NCI-H1048 (cell line): ENCODE results near the gene APLNR.
"Not testable (repeated sequence)": the region's sequence is repeated elsewhere in the genome, so short reads cannot be mapped to it uniquely, and the experiment has no call there.

ENCODE experiments used
- DNase-seq: peaks from one replicate; lab custom pipeline; 2025; lab: John Stamatoyannopoulos, UW

APLNR gene

DNA sequence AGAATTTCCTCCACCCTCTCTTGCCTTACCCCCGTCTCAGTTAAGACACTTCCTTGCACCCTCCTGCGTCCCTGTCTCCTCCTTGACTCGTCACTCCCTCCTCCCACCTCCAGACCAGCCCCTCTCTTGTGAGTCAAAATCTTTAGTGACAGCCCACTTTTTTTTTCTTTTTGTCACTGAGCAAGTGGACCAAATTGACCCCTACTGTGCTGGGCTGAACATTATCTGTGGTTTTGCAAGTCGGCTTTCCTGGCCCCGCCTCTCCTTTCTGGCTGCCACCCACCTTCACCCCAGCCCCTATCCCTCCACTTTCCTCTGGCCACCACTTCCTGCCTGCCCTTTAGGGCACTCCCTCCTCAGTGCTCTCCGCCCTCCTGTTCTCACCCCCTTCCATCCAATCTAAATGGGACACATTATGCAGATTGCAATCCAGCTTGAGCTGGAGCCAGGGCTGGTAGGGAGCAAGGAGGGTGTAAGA, at the start of gene APLNR:
TSS of gene APLNR (minus strand) at position 47 of the 478 bp plus-strand sequence. CDS start 246 bp downstream, outside the sequence.
- no peak for DNase-seq

DNA sequence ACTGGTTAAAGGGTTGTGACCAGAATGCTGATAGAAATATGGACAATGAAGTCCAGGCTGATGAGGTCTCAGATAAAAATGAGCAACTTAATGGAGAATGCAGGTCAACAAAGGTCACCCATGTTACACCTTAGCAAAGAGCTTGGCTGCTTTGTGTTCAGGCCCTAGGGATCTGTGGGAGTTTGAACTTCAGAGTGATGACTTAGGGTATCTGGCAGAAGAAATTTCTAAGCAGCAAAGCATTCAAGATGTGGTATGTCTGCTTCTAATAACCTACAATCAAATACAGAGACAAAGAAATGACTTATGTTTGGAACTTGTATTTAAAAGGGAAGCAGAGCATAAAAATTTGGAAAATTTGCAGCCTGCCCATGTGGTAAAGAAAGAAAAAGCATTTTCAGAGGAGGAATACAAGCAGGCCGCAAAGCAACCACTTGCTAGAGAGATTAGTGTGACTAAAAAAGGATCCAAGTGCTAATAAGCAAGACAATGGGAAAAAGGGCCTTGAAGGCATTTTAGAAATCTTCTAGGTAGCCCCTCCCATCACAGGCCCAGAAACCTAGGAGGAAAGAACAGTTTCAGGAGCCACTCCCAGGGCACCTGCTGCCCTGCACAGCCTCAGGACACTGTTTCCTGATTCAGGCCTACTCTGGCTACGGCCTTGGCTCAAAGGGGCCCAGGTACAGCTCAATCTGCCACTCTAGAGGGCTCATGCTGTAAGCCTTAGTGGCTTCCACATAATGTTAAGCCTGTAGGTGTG, 46.4 kb upstream of the APLNR start:
- DNase-seq, result no peak

- not testable (repeated sequence) for DNase-seq
These were observed 44.5 kb upstream of the APLNR start for GRCh38 chr11:57281546-57281945.

- DNase-seq, result no peak
These were observed 42.1 kb upstream of the APLNR start for GRCh38 chr11:57279116-57279515.

- no peak for DNase-seq
These were observed 41.7 kb upstream of the APLNR start for GRCh38 chr11:57278721-57279095.

GRCh38 chr11:57277845-57278720, 41.0 kb upstream of the APLNR start:
- peak; percentile 82 for DNase-seq

DNA sequence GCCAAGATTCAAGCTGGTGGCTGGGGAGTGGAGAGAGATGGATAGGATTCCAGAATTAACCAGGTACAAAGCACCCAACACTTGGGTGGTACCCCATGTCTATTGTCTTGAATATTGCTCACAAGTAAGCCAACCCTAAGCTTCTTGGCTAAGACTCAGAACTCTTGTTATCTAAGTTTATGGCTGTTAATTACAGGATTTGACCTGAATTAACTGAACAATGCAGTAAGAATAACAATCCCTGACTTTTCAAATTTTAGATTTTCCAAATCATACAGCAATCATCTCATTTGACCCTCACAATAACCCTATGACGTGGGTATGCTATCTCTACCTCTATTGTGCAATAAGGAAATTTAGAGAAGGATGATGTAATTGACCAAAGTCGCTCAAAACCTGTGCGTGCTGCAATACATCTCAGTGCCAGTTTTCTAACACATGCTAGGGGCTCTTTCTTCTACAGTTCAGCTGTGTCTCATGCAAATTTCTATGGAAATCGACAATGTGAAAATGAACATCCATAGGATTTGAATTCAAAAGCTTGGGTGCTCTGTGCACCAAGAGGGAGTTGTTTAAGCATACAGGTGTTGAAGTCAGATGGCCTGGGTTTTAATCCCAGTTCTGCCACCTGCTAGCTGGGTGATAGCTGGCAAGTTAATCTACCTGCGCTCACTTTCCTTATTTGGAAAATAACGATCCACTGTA, 40.1 kb upstream of the APLNR start:
- peak; percentile 17 for DNase-seq

DNA sequence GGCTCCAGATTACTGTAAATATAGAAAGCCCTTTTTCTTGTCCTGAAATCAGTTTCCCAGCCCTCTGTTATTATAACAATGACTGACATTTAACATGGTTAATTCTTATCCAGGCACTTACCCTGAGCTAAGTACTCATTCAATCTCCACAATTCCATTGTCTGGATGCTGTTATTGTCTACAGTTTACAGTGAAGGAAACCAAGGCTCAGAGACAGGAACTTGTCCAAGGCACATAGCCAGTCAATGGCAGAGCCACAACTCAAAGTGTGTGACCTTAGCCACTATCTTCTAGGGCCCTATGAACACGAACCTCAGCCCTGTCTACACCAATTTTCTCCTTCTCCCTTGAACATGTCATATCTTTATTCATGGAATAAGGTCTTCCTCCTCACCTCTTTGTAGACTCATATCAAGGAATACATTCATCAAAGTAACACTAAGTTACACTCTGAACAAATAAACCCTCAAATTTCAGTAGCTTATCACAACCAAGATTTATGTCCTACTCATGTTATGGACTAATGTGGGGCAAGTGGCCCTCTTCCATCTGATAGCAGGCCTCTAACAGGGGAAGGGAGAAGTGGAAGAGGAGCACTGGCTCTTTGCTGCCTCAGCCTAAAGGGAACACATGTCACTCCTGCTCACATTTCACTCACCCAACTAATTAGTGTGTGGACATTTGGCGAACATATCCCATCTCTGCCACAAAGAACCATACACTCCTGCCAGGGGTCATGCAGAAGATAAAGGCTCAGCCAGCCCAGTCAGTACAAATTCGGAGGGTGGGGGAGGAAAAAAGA, 39.3 kb upstream of the APLNR start:
- DNase-seq, result no peak

DNA sequence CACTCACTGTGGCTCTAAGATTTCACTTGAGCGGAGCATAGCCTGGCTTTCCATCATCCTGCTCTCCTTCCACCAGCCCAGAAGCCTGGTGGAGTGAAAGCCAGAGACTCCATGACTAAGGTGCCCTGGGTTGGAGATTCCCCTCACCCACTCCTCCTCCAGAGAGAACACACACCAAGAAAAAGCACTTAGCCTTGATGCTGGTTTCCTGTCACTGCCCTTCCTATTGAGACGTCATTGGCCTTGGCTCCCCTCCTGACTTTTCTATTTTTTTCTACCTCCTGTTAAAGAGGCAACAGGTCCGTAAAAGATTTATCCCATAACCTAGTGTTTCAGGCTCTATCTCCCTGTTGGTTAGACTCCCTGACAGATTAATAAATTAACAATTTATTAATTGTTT, 38.5 kb upstream of the APLNR start:
- DNase-seq, result no peak

- no peak for DNase-seq
These were observed 38.0 kb upstream of the APLNR start for GRCh38 chr11:57274904-57275498.

DNA sequence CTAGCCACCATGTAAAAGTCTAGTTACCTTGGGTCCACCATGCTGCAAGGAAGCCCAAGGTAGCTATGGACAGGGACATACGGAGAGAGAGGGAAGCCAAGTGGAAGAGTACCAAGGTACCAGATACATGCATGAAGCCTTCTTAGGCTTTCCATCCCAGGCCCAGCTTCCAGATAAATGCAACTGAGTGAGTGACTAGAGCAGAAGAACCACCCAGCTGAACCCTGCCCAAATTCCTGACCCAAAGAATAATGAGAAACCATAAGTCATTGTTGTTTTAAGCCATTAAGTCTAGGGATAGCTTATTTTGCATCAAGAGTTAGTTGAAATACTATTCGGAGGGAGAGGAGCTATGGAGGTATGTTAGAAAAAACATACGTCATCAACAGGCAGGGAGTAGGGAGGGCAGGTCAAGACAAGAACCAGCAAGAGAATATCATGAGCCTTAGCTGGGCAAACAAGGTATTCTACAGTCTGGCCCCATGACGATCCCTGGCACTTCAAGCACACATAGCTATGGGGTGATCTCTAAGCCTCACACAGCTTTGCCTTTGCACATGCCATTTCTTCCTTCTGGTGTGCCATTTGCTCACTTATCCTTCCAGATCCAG, 36.5 kb upstream of the APLNR start:
- DNase-seq, result no peak

DNA sequence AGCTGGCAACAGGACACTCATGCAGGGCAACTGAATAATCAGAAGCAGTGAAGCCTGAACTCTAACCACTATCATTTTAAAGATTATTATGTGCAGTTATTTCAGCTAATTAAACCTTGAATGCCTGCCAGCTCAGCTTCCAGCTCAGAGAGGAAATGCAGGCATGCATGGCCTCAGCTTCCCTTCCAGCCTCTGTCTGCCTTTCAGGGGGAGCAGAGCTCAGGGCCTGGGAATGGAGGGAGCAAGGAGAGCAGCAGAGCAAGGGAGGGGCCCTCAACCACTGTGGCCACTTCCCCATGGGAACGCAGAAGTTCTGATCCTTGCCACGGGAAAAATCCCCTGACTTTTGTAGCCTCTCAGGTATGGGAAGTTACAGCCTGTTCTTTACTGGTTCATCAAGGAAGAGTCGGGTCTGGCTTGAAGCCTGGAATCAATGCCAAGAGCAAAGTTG, 32.5 kb upstream of the APLNR start:
- no peak for DNase-seq

GRCh38 chr11:57266157-57266556, 29.1 kb upstream of the APLNR start:
- no peak for DNase-seq

- no peak for DNase-seq
These were observed 26.3 kb upstream of the APLNR start for GRCh38 chr11:57263351-57263750.

DNA sequence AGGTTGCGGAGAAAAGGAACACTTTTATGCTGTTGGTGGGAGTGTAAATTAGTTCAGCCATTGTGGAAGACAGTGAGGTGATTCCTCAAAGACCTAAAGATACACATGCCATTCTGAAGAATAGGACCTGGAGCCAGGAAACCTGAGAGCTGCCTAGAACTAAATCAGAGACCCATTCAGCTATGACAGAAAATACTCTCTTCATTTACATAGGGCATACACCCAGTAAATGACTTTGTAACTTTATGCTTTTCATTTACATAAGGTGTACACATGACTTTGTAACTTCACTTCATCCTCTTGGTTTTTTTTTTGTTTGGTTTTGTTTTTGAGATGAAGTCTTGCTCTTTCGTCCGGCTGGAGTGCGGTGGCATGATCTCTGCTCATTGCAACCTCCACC, 25.1 kb upstream of the APLNR start:
- DNase-seq, result no peak

DNA sequence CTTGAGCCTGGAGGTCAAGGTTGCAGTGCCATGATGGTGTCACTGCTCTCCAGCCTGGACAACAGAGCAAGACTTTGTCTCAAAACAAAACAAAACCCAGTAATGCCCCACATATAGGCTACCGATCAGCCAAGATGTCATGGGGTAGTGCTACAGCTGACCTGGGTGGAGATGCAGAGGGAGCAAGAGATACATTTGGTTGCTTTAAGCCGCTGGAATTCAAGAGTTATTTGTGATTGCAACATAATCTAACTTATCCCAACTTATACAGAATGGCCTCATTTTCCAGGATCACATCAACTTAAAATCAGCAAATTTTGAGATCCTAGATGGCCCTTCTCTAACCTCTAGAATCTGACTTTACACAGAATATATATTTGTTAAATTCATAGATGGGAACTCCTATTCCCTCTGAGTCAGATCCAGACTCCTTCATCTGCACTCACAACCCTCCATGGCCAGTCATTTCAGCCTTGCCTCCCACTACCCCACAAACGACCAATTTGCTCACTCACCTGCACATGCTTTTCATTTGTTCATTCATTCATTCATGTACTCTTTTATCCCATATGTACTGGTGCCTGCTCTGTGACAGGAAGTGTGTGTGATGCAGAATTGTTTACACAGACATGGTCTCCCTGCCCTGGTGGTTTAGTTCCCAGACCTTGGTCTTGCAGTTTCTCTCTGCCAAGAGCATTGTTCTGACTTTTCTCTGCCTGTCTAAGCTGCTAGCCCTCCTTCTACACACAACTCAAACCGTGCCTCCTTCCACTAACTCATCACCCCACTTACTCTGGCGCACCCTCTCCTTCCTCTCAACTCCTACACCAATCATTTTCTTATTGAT, 24.1 kb upstream of the APLNR start:
- no peak for DNase-seq

DNA sequence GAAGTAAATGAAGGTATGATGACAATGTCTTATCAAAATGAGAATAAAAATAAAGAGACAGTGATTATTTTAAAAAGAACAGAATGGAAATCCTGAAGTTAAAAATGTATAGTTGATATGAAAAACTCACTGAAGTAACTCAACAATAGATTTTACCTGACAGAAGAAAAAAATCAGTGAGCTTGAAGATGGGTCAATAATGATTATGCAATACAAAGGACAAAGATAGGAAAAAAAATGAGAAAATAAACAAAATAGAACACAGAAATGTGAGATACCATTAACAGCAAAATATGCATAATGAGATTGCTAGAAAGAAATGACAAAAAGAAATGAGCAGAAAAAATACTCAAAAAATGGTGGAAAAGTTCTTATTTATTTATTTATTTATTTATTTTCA, 19.1 kb upstream of the APLNR start:
- DNase-seq, result no peak

DNA sequence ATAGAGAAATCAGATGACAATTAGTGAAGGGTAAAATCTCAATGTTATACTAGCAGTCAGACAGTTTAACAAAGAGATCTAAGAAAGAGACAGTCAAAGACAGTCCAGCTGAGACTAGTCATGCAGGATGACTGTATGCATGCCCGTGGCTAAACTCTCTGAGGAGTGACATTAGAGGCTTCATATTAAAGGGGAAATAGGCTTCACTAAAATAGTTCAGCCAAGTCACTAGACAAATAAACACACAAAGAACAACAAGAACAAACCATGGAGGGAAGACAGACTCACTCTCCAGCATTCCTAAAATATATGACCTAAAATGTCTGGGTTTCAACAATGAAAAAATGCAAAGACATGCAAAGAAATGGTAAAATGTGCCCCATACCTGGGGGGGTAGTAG, 18.6 kb upstream of the APLNR start:
- no peak for DNase-seq

GRCh38 chr11:57254631-57255030, 17.6 kb upstream of the APLNR start:
- no peak for DNase-seq
